C4-2B (cell line): Measurements from ENCODE around the gene MCF2L2.
"Not testable (repeated sequence)": the region's sequence is repeated elsewhere in the genome, so short reads cannot be mapped to it uniquely, and the experiment has no call there.

Source experiments
- CTCF ChIP-seq: fragments of 450-650 bp; conservative IDR thresholded peaks from 2 replicates; pipeline ENCODE4 v1.5.1; 2017; ENCODE audit warnings: mild to moderate bottlenecking
- ZFX ChIP-seq: fragments of 450-650 bp; IDR thresholded peaks from 2 replicates; pipeline ENCODE4 v1.6.1; 2017

GRCh38 chr3:183230251-183230650 lies 198.2 kb downstream of the MCF2L2 start:
- not testable (repeated sequence) for TF ChIP-seq CTCF, ZFX
